HCT116 (cell line): Measurements from ENCODE around the gene TNFSF11. TPM values are rescaled to one million over a fixed set of nuclear protein-coding genes. Genes with fewer than 3 reads are reported as not detected.

Experiments
- ATAC-seq: fragments of 200-7000 bp; cut with Tn5 transposase; 2 replicates; pipeline ENCODE4 v1.9.1; 2020; ENCODE audit warnings: mild to moderate bottlenecking, moderate library complexity
- BruUV-seq: library from RNA; stranded (reverse); fragments of 400-500 nt; replicated peaks from 2 replicates; lab custom pipeline; 2021; lab: Mats Ljungman, UMichigan
- CTCF ChIA-PET: fragments of 300-600 bp; sonication (Branson Sonifier 250); formaldehyde crosslinking; loops from one replicate; lab custom pipeline; 2021; ENCODE audit warnings: antibody characterized with exemption; lab: Charles Lee
- POLR2A ChIA-PET: fragments of 300-600, 350-600 bp; sonication (Branson Sonifier 250); formaldehyde crosslinking; loops from one replicate; lab custom pipeline; 2021; ENCODE audit warnings: antibody characterized with exemption; lab: Charles Lee
- RAD21 ChIA-PET, 2 experiments: fragments of 300-600 bp; sonication (Branson Sonifier 250); formaldehyde crosslinking; loops; one replicate each; lab custom pipeline; 2023; ENCODE audit warnings: low total read pairs in 2 of 2; ENCODE audit not compliant: uncharacterized antibody in 2 of 2, unreplicated experiment in 2 of 2, low non-redundant PET in 1 of 2; lab: Charles Lee
- DNase-seq: peaks from one replicate; pipeline ENCODE4 v3.0.0-alpha.2; 2010; ENCODE audit warnings: low read depth, low spot score
- H2AFZ ChIP-seq: fragments of 200-600 bp; shearing (Covaris generic), sonication (generic); 2 replicates; pipeline ENCODE4 v1.6.1; 2017; ENCODE audit warnings: low read depth, mixed run types, mixed read lengths, antibody characterized with exemption, low read length; ENCODE audit not compliant: poor library complexity, severe bottlenecking
- H3K27ac ChIP-seq: 2 replicates; pipeline ENCODE4 v1.5.1; 2012; ENCODE audit warnings: low read depth, low read length
- H3K27me3 ChIP-seq: fragments of 200-600 bp; sonication (generic); 2 replicates; pipeline ENCODE4 v1.6.1; 2016; ENCODE audit warnings: mixed run types, low read length, mixed read lengths; ENCODE audit not compliant: insufficient read depth
- H3K36me3 ChIP-seq, 2 experiments: fragments of 200-500 bp in 1 of 2; fragments of 200-600 bp in 1 of 2; sonication (Bioruptor generic) in 1 of 2; sonication (generic) in 1 of 2; 2 replicates each; pipeline versions ENCODE4 v1.5.1 to v1.6.1; 2014 to 2016; ENCODE audit warnings: low read length in 2 of 2, inconsistent platforms in 1 of 2, mixed read lengths in 1 of 2, mixed run types in 1 of 2; ENCODE audit not compliant: insufficient read depth in 2 of 2, control insufficient read depth in 1 of 2
- H3K4me1 ChIP-seq, 2 experiments: fragments of 200-600 bp in 1 of 2; sonication (generic) in 1 of 2; 2 replicates each; pipeline versions ENCODE4 v1.5.1 to v1.6.1; 2012 to 2017; ENCODE audit warnings: low read length in 2 of 2, inconsistent platforms in 1 of 2, mild to moderate bottlenecking in 1 of 2, mixed read lengths in 1 of 2, mixed run types in 1 of 2, moderate library complexity in 1 of 2; ENCODE audit not compliant: insufficient read depth in 2 of 2, control insufficient read depth in 1 of 2
- H3K4me2 ChIP-seq: fragments of 200-600 bp; sonication (generic); 2 replicates; pipeline ENCODE4 v1.6.1; 2017; ENCODE audit warnings: mixed run types, low read length, mixed read lengths
- H3K4me3 ChIP-seq, 2 experiments: fragments of 200-600 bp in 1 of 2; sonication (generic) in 1 of 2; replicated peaks in 1 of 2; 2 replicates each; pipeline ENCODE4 v1.5.1; 2011 to 2016; ENCODE audit warnings: low read length in 2 of 2, control low read depth in 1 of 2, low read depth in 1 of 2, mild to moderate bottlenecking in 1 of 2, mixed read lengths in 1 of 2, mixed run types in 1 of 2
- H3K79me2 ChIP-seq: fragments of 200-600 bp; sonication (generic); 2 replicates; pipeline ENCODE4 v1.6.1; 2017; ENCODE audit warnings: mild to moderate bottlenecking, mixed run types, low read length, moderate library complexity, mixed read lengths; ENCODE audit not compliant: insufficient read depth
- H3K9ac ChIP-seq: fragments of 200-600 bp; sonication (generic); 2 replicates; pipeline ENCODE4 v1.6.1; 2016; ENCODE audit warnings: low read length, mixed read lengths
- H3K9me2 ChIP-seq: fragments of 200-600 bp; sonication (generic), shearing (Covaris generic); 2 replicates; pipeline ENCODE4 v1.6.1; 2017; ENCODE audit warnings: mixed run types, mild to moderate bottlenecking, moderate library complexity; ENCODE audit not compliant: insufficient read depth
- H3K9me3 ChIP-seq, 2 experiments: fragments of 200-500 bp in 1 of 2; fragments of 200-600 bp in 1 of 2; sonication (Bioruptor generic) in 1 of 2; sonication (generic) in 1 of 2; 2 replicates each; pipeline ENCODE4 v1.6.1; 2014 to 2017; ENCODE audit warnings: low read length in 2 of 2, mixed read lengths in 2 of 2, inconsistent platforms in 1 of 2, low read depth in 1 of 2, mild to moderate bottlenecking in 1 of 2, mixed run types in 1 of 2, moderate library complexity in 1 of 2; ENCODE audit not compliant: control insufficient read depth in 1 of 2, insufficient read depth in 1 of 2
- H4K20me1 ChIP-seq: fragments of 200-600 bp; sonication (generic), shearing (Covaris generic); 2 replicates; pipeline ENCODE4 v1.6.1; 2017; ENCODE audit warnings: mixed run types, mild to moderate bottlenecking, moderate library complexity; ENCODE audit not compliant: insufficient read depth
- CBX3 ChIP-seq: IDR thresholded peaks from 2 replicates; pipeline ENCODE4 v1.6.1; 2012; ENCODE audit warnings: low read depth
- CEBPB ChIP-seq: IDR thresholded peaks from 2 replicates; pipeline ENCODE4 v1.6.1; 2012; ENCODE audit warnings: low read depth
- EZH2phosphoT487 ChIP-seq: fragments of 200-600 bp; IDR thresholded peaks from 2 replicates; pipeline ENCODE4 v1.6.1; 2018; ENCODE audit warnings: antibody characterized with exemption, borderline replicate concordance
- JUND ChIP-seq: IDR thresholded peaks from 2 replicates; pipeline ENCODE4 v1.6.1; 2012
- RAD21 ChIP-seq: IDR thresholded peaks from 2 replicates; pipeline ENCODE4 v1.6.1; 2012; ENCODE audit warnings: low read depth, mild to moderate bottlenecking
- SIN3A ChIP-seq: IDR thresholded peaks from 2 replicates; pipeline ENCODE4 v1.6.1; 2012; ENCODE audit warnings: low read depth
- TCF7L2 ChIP-seq: IDR thresholded peaks from 2 replicates; pipeline ENCODE4 v1.7.0; 2011; ENCODE audit warnings: borderline replicate concordance, inconsistent platforms; ENCODE audit not compliant: insufficient read depth, insufficient read length; ENCODE audit errors: extremely low read depth
- YY1 ChIP-seq: IDR thresholded peaks from 2 replicates; pipeline ENCODE4 v1.6.1; 2011; ENCODE audit warnings: low read length, low read depth, moderate library complexity, mild to moderate bottlenecking; ENCODE audit not compliant: insufficient replicate concordance; ENCODE audit errors: extremely low read depth
- intact Hi-C: fragments of 100-400 bp; cut with micrococcal nuclease; formaldehyde crosslinking; loops from 2 replicates; pipeline ENCODE4 v1.10.0; 2022
- total RNA-seq: library from RNA; stranded (reverse); gene quantifications from one replicate; pipeline ENCODE4 v1.2.1, GENCODE V29; 2021; ENCODE audit not compliant: unreplicated experiment
- TF ChIP-seq, protein P1 (sequence below): IDR thresholded peaks from 2 replicates; pipeline ENCODE4 v1.6.1; 2012; ENCODE audit warnings: low read depth

TNFSF11 gene
- total RNA-seq, 1 experiment from 2014 or later, result not detected

DNA sequence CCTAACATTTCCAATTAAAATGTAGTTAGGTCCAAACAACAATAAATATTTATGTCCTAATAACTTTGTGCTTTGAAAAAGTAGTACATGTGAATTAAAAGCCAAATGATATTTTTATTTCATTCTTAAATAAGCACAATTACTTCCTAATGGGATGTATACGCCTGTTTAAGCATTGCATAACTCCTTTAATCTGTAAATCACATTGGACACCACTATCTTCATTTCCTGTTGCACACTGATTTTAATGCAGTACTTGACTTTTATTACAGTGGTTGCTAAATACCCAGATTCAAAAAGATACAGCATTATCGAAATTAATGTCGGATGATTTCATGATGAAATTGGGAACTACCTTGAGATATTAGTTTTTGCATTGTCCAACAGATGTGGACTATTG, 70.9 kb downstream of the TNFSF11 start:
- ChIA-PET POLR2A (no interaction called here), CTCF (no interaction called here)
- H3K9me2 ChIP-seq, result no peaks in the 10 kb centered on the region
- no peaks in the 10 kb centered on the region for H4K20me1 ChIP-seq
- H3K9me3 ChIP-seq, result no peaks in the 10 kb centered on the region
- DNase-seq (no peak), ATAC-seq (no peak)
- H3K27me3 ChIP-seq, result no peaks in the 10 kb centered on the region
- no peaks in the 10 kb centered on the region for H3K4me1 ChIP-seq
- no peaks in the 10 kb centered on the region for H3K36me3 ChIP-seq
- TF ChIP-seq YY1 (no peak), TCF7L2 (no peak), EZH2phosphoT487 (no peak), SIN3A (no peak), CBX3 (no peak), CEBPB (no peak), JUND (no peak), RAD21 (no peak)
- TF ChIP-seq, protein P1, sequence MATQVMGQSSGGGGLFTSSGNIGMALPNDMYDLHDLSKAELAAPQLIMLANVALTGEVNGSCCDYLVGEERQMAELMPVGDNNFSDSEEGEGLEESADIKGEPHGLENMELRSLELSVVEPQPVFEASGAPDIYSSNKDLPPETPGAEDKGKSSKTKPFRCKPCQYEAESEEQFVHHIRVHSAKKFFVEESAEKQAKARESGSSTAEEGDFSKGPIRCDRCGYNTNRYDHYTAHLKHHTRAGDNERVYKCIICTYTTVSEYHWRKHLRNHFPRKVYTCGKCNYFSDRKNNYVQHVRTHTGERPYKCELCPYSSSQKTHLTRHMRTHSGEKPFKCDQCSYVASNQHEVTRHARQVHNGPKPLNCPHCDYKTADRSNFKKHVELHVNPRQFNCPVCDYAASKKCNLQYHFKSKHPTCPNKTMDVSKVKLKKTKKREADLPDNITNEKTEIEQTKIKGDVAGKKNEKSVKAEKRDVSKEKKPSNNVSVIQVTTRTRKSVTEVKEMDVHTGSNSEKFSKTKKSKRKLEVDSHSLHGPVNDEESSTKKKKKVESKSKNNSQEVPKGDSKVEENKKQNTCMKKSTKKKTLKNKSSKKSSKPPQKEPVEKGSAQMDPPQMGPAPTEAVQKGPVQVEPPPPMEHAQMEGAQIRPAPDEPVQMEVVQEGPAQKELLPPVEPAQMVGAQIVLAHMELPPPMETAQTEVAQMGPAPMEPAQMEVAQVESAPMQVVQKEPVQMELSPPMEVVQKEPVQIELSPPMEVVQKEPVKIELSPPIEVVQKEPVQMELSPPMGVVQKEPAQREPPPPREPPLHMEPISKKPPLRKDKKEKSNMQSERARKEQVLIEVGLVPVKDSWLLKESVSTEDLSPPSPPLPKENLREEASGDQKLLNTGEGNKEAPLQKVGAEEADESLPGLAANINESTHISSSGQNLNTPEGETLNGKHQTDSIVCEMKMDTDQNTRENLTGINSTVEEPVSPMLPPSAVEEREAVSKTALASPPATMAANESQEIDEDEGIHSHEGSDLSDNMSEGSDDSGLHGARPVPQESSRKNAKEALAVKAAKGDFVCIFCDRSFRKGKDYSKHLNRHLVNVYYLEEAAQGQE, result no peak
- TF ChIP-seq, all 23 proteins: peak for 0
- H3K4me3 ChIP-seq, result no peak overlapping the region
- H3K27ac ChIP-seq, result no peak overlapping the region
- intact Hi-C loops, result no loop called here
- no peak overlapping the region for H2AFZ ChIP-seq
- H3K4me2 ChIP-seq, result no peak overlapping the region
- H3K79me2 ChIP-seq, result no peaks in the 10 kb centered on the region
- no peak overlapping the region for H3K9ac ChIP-seq
- RAD21 ChIA-PET, result no interaction called here
- no TSS peak for BruUV-seq
